ENCODE data around the gene CYB5R3.

GRCh38 chr22:42645341-42645937 lies 3.8 kb downstream of the CYB5R3 start:
- TF ChIP-seq CTCF (IDR thresholded peaks at IDR 0.05; ENCODE audit: insufficient read depth, low read depth, low read length) (no peak), EZH2 (IDR thresholded peaks at IDR 0.05; ENCODE audit: insufficient read depth, low read length) (no peak)

Measured in astrocyte (in vitro differentiated cells and primary cell).